ENCODE results near the gene ZCCHC2. TPM values are rescaled to one million over a fixed set of nuclear protein-coding genes. Genes with fewer than 3 reads are reported as not detected.

Gene ZCCHC2
- total and polyA plus RNA-seq, 2 of the 13 experiments (the other 11 are each of a cell fraction or from before 2014, with no cell fraction given) = 62.5 to 76.1 TPM

DNA sequence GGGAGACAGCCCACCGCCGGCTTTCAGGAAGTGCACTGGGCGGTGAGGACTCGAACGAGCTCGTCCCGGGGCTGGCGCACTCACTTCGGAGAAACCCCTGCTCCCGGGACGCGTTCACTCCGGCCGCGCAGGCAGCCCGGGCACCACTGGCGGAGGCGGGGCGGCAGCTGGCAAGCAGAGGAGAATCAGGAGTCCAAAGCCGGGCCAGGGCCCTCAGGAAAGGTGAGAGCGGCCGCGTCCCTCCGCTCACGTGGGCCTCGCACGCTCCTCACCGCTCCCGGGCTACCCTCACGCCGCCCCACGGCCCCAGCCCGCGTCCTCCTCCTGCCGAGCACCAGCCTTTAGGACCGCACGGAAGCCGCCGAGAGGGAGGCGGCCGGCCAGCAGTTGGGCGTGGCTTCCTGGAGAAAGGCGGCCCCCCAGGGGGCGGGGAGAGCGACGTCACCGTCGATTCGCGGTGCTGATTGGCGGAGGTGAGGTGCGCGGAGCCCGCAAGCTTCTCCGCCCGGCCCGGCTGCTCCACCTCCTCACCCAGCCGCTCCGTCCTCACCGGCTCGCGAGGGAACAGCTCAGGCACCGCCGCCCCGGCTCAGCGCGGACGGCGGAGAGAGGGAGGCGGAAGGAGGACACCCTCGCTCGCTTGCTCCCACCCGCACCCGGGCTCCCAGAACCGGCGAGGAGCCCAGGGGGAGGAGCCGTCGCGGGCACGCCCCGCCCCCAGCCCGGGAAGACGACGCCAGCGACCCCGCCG, at the start of gene ZCCHC2 (continued):
- TF ChIP-seq TARDBP (CRISPR knock-in tag; IDR thresholded peaks at IDR 0.05) (peak; percentile 85), ZNF691 (CRISPR knock-in tag; IDR thresholded peaks at IDR 0.05; ENCODE audit: borderline replicate concordance, low read depth) (peak; percentile 96; the same call in 1 of the 2 replicates), BCL6 (CRISPR knock-in tag; IDR thresholded peaks at IDR 0.05) (peak; percentile 60), MIER2 (CRISPR knock-in tag; IDR thresholded peaks at IDR 0.05) (peak; percentile 49; the same call in 1 of the 2 replicates), ZNF337 (CRISPR knock-in tag; IDR thresholded peaks at IDR 0.05; ENCODE audit: borderline replicate concordance, low read depth) (no peak), ZMYM2 (CRISPR knock-in tag; IDR thresholded peaks at IDR 0.05) (peak; percentile 65), TCF12 (IDR thresholded peaks at IDR 0.05) (no peak), TCF12 (CRISPR knock-in tag; IDR thresholded peaks at IDR 0.05) (peak; percentile 78; the same call in 1 of the 2 replicates), GPN1 (CRISPR knock-in tag; IDR thresholded peaks at IDR 0.05; ENCODE audit: borderline replicate concordance) (peak; percentile 68; the same call in 1 of the 2 replicates), ZNF431 (CRISPR knock-in tag; IDR thresholded peaks at IDR 0.05; ENCODE audit: borderline replicate concordance, low read depth) (no peak; the same call in 1 of the 2 replicates), ATF7 (IDR thresholded peaks at IDR 0.05) (no peak), ATF7 (CRISPR knock-in tag; IDR thresholded peaks at IDR 0.05) (no peak; the same call in 1 of the 2 replicates), ELF3 (CRISPR knock-in tag; IDR thresholded peaks at IDR 0.05) (peak; percentile 87), ZNF567 (CRISPR knock-in tag; IDR thresholded peaks at IDR 0.05; ENCODE audit: borderline replicate concordance) (peak; percentile 93; the same call in 1 of the 2 replicates), ZBTB38 (CRISPR knock-in tag; IDR thresholded peaks at IDR 0.05) (peak; percentile 52; the same call in 1 of the 2 replicates), CHD2 (IDR thresholded peaks at IDR 0.05; ENCODE audit: low read depth, low read length) (no peak), REXO4 (CRISPR knock-in tag; IDR thresholded peaks at IDR 0.05; ENCODE audit: borderline replicate concordance) (peak; percentile 71; the same call in 1 of the 2 replicates), TFAP4 (IDR thresholded peaks at IDR 0.05; ENCODE audit: borderline replicate concordance, low read depth) (peak; percentile 56; the same call in 1 of the 2 replicates), ASH2L (IDR thresholded peaks at IDR 0.05; ENCODE audit: insufficient read length, low read depth, low read length) (peak; percentile 95), ZNF256 (CRISPR knock-in tag; conservative IDR thresholded peaks at IDR 0.05) (no peak), FOXM1 (CRISPR knock-in tag; IDR thresholded peaks at IDR 0.05) (no peak)
- TF ChIP-seq, protein P1, sequence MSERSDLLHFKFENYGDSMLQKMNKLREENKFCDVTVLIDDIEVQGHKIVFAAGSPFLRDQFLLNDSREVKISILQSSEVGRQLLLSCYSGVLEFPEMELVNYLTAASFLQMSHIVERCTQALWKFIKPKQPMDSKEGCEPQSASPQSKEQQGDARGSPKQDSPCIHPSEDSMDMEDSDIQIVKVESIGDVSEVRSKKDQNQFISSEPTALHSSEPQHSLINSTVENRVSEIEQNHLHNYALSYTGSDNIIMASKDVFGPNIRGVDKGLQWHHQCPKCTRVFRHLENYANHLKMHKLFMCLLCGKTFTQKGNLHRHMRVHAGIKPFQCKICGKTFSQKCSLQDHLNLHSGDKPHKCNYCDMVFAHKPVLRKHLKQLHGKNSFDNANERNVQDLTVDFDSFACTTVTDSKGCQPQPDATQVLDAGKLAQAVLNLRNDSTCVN (CRISPR knock-in tag; IDR thresholded peaks at IDR 0.05; ENCODE audit: borderline replicate concordance) = peak; percentile 87; the same call in 1 of the 2 replicates
- TF ChIP-seq, protein P2, sequence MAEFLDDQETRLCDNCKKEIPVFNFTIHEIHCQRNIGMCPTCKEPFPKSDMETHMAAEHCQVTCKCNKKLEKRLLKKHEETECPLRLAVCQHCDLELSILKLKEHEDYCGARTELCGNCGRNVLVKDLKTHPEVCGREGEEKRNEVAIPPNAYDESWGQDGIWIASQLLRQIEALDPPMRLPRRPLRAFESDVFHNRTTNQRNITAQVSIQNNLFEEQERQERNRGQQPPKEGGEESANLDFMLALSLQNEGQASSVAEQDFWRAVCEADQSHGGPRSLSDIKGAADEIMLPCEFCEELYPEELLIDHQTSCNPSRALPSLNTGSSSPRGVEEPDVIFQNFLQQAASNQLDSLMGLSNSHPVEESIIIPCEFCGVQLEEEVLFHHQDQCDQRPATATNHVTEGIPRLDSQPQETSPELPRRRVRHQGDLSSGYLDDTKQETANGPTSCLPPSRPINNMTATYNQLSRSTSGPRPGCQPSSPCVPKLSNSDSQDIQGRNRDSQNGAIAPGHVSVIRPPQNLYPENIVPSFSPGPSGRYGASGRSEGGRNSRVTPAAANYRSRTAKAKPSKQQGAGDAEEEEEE (CRISPR knock-in tag; IDR thresholded peaks at IDR 0.05; ENCODE audit: borderline replicate concordance) = no peak
- TF ChIP-seq, protein P3, sequence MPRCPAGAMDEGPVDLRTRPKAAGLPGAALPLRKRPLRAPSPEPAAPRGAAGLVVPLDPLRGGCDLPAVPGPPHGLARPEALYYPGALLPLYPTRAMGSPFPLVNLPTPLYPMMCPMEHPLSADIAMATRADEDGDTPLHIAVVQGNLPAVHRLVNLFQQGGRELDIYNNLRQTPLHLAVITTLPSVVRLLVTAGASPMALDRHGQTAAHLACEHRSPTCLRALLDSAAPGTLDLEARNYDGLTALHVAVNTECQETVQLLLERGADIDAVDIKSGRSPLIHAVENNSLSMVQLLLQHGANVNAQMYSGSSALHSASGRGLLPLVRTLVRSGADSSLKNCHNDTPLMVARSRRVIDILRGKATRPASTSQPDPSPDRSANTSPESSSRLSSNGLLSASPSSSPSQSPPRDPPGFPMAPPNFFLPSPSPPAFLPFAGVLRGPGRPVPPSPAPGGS (CRISPR knock-in tag; IDR thresholded peaks at IDR 0.05) = peak; percentile 72; the same call in 1 of the 2 replicates
